ENCODE measurements around the gene CYP46A1.
"Not testable (repeated sequence)": the region's sequence is repeated elsewhere in the genome, so short reads cannot be mapped to it uniquely, and the experiment has no call there.

Gene CYP46A1

GRCh38 chr14:99656171-99656570 lies 27.9 kb upstream of the CYP46A1 start:
- in situ Hi-C loops (cut with HindIII; ENCODE audit: low sequenced_read_pairs), result no loop called here

- in situ Hi-C loops (cut with HindIII; ENCODE audit: low sequenced_read_pairs), result no loop called here
Measured at GRCh38 chr14:99657645-99658155, 26.4 kb upstream of the CYP46A1 start.

GRCh38 chr14:99658218-99658845 lies 25.8 kb upstream of the CYP46A1 start:
- in situ Hi-C loops (cut with HindIII; ENCODE audit: low sequenced_read_pairs), result no loop called here

GRCh38 chr14:99659333-99659741 lies 24.8 kb upstream of the CYP46A1 start:
- in situ Hi-C loops (cut with HindIII; ENCODE audit: low sequenced_read_pairs), result no loop called here

- in situ Hi-C loops (cut with HindIII; ENCODE audit: low sequenced_read_pairs), result no loop called here
Measured at GRCh38 chr14:99660006-99660566, 24.0 kb upstream of the CYP46A1 start.

GRCh38 chr14:99660794-99661193 lies 23.3 kb upstream of the CYP46A1 start:
- in situ Hi-C loops (cut with HindIII; ENCODE audit: low sequenced_read_pairs), result no loop called here

GRCh38 chr14:99661206-99661605 lies 22.9 kb upstream of the CYP46A1 start:
- in situ Hi-C loops (cut with HindIII; ENCODE audit: low sequenced_read_pairs), result not testable (repeated sequence)

GRCh38 chr14:99662846-99663245 lies 21.3 kb upstream of the CYP46A1 start:
- in situ Hi-C loops (cut with HindIII; ENCODE audit: low sequenced_read_pairs), result no loop called here

GRCh38 chr14:99663386-99664057 lies 20.6 kb upstream of the CYP46A1 start:
- in situ Hi-C loops (cut with HindIII; ENCODE audit: low sequenced_read_pairs), result no loop called here

- in situ Hi-C loops (cut with HindIII; ENCODE audit: low sequenced_read_pairs), result no loop called here
Measured at GRCh38 chr14:99664058-99664936, 19.8 kb upstream of the CYP46A1 start.

GRCh38 chr14:99664937-99665273 lies 19.2 kb upstream of the CYP46A1 start:
- in situ Hi-C loops (cut with HindIII; ENCODE audit: low sequenced_read_pairs), result no loop called here

- in situ Hi-C loops (cut with HindIII; ENCODE audit: low sequenced_read_pairs), result no loop called here
Measured at GRCh38 chr14:99666533-99666932, 17.6 kb upstream of the CYP46A1 start.

GRCh38 chr14:99667045-99667444 lies 17.1 kb upstream of the CYP46A1 start:
- in situ Hi-C loops (cut with HindIII; ENCODE audit: low sequenced_read_pairs), result no loop called here

GRCh38 chr14:99667821-99668220 lies 16.3 kb upstream of the CYP46A1 start:
- in situ Hi-C loops (cut with HindIII; ENCODE audit: low sequenced_read_pairs), result no loop called here

- in situ Hi-C loops (cut with HindIII; ENCODE audit: low sequenced_read_pairs), result no loop called here
Measured at GRCh38 chr14:99668307-99669295, 15.5 kb upstream of the CYP46A1 start.

GRCh38 chr14:99670361-99671234 lies 13.5 kb upstream of the CYP46A1 start:
- in situ Hi-C loops (cut with HindIII; ENCODE audit: low sequenced_read_pairs), result no loop called here

GRCh38 chr14:99671235-99672224 lies 12.6 kb upstream of the CYP46A1 start:
- in situ Hi-C loops (cut with HindIII; ENCODE audit: low sequenced_read_pairs), result no loop called here

Data from endothelial cell of hepatic sinusoid (primary cell).